ENCODE results near the gene ARL2BP.
"Not testable (repeated sequence)": the region's sequence is repeated elsewhere in the genome, so short reads cannot be mapped to it uniquely, and the experiment has no call there.

The ARL2BP gene

DNA sequence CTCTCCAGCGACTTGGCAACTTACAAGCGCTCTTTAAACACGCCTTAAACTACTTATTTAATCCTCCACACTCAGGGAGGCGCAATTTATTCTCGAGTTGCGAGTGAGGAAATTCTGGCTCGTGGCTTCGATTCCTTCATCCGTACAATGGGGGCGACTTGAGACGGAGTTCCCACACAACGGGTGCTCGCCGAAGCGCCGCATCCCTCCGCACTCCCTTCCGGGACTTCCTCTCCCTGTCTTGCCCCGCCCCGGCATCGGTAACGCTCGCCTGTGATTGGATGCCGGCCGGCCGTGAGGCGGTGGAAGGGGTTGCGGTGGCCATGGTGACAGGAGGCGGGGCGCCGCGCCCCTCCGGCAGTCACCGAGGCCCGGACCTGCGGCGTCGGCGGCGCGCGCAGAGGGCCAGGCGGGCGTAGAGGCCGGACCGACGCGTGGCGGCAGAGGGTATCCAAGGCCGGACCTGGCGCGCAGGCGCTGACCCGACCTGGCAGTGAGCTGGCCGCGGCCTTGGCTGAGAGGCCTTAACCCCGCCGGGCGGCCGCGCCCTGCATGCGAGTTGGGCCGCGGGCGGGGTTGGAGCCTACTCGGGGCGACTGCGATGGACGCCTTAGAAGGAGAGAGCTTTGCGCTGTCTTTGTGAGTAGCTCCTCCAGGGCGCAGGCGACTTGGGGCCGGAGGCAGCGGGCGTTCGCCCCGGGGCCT is at the start of gene ARL2BP:
Gene ARL2BP (plus strand): TSS at position 493 of the 705 bp plus-strand sequence. CDS start 109 bp downstream, at position 602.
- peak; percentile 99 for DNase-seq

DNA sequence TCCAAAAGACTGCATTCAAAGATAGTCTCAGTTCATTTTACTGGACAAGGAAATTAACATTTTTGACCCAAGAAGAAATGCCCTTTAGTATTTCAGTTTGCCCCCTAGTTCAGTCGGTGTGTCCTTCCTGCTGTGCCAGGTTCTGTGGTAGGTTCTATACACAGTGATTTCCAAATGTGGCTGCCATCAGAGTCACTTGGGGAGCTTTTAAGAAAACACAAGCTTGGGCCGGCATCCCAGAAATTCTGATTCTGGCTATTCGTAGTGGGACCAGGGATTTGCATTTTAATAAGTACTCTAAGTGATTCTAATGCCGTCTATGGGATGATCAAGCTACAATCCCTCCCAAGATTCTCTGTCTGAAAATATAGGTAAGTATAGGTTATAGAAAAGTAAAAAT is 48.8 kb upstream of the ARL2BP start:
- no peak for DNase-seq

DNA sequence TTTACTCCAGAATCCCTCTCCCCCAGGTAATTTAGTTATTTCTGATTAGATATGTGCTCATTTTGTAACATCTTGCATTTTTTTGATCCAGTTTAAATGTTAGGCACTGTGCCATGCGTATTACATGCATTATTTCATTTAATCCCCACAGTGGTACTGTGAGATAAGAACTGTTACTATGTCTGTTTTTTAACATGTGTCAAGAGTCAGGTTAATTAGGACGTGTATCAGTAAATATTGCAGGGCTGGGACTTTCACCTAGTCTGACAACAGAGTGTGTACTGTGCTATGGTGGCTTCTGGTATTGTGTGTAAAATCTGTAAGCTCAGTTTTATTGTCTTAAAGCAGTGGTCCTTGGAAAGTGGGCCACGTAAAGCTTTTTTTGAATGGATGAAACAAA is 48.3 kb upstream of the ARL2BP start:
- no peak for DNase-seq

DNA sequence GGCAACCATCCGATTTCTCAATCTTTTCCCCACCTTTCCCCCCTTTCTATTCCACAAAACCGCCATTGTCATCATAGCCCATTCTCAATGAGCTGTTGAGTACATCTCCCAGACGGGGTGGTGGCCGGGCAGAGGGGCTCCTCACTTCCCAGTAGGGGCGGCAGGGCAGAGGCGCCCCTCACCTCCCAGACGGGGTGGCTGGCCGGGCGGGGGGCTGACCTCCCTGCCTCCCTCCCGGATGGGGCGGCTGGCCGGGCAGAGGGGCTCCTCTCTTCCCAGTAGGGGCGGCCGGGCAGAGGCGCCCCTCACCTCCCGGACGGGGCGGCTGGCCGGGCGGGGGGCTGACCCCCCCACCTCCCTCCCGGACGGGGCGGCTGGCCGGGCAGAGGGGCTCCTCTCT is 44.7 kb upstream of the ARL2BP start:
- DNase-seq = not testable (repeated sequence)

DNA sequence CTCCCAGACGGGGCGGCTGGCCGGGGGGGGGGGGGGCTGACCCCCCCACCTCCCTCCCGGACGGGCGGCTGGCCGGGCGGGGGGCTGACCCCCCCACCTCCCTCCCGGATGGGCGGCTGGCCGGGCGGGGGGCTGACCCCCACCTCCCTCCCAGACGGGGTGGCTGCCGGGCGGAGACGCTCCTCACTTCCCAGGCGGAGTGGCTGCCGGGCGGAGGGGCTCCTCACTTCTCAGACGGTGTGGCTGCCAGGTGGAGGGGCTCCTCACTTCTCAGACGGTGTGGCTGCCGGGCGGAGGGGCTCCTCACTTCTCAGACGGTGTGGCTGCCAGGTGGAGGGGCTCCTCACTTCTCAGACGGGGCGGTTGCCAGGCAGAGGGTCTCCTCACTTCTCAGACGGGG is 44.1 kb upstream of the ARL2BP start:
- DNase-seq = not testable (repeated sequence)

DNA sequence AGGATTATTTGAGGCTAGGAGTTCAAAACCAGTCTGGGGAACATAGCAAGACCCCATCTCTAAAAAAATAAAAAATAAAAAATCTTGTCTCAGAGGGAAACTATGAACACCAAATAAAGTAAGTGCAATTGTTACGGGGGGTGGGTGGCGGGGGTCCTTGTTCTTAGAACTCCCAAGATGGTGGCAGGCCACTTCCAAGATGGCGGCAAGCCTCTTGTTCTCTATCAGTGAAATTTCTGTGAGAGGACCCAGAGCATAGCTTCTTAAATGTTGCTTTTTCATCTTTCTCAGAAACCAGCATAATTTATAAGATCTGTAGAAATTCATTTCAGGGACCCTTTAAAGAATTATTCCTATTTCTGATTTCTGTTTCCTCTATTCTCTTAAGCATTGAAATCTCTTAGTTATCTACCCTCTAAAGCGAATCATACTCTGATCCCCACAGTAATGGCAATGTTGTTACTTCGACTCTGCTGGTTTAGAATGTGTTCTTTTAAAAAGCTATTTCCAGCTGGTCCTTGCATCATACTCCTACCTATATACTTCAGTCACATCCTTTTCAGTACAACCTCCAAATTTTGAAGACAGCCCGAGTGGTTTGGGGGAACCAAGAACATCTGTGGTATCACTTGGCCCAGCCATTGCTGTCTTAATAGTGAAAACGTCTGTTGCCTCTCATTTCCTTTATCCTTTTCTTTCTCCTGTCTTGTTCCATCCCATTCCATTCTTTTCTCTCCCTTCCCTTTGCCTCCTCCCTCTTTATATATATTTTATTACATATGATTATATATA is 42.8 kb upstream of the ARL2BP start:
- DNase-seq = no peak

DNA sequence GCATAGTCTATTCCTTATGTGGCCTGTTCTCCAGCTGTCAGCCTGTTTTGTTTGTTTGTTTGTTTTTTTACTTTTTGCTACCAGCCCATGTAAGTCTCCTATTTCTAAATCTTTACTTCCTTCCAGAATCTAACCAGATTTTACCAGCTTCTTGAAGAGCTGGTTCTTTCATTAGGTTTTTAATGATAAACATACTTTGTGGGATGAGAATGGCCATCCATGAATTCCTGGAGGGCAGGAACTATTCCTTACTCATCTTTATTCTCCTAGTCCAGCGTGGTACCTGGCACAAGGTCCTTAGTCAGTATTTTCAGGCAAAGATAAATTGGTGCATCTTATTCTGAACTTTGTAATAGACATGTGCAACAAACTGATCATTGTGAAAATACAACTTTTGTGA is 41.6 kb upstream of the ARL2BP start:
- DNase-seq = no peak

DNA sequence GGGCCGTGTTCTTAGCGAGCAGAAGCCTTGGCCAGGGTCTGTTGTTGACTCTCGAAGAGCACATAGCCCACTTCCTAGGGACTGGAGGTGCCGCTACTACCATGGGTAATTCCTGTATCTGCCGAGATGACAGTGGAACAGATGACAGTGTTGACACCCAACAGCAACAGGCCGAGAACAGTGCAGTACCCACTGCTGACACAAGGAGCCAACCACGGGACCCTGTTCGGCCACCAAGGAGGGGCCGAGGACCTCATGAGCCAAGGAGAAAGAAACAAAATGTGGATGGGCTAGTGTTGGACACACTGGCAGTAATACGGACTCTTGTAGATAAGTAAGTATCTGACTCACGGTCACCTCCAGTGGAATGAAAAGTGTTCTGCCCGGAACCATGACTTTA is 40.4 kb upstream of the ARL2BP start:
- DNase-seq = no peak

DNA sequence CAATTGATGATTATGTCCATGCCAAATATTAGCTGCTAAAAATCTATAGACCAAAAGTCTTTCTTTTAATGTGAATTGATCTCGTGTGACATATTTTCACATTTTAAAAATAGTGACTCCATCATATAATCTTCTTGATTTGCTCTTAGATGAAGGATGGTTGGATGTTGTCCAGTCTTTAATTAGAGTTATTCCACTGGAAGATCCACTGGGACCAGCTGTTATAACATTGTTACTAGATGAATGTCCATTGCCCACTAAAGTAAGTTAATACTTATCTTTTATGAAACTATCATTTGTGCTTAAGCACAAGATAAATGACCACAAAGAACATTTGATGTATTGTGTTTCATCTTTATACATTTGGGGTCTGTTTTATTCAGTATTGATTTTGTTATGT is 36.1 kb upstream of the ARL2BP start:
- DNase-seq = no peak

DNA sequence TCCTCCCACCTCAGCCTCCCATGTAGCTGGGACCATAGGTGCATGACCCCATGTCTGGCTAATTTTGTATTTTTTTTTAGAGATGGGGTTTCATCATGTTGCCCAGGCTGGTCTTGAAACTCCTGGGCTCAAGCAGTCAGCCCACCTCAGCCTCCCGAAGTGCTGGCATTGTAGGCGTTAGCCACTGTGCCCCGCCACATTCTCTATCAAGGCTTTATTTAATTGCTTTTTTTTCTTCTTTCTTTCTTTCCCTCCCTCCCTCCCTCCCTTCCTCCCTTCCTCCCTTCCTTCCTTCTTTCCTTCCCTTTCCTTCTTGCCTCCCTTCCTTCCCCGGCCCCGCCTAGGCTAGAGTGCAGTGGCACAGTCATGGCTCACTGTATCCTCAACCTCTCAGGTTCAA is 35.3 kb upstream of the ARL2BP start:
- no peak for DNase-seq

DNA sequence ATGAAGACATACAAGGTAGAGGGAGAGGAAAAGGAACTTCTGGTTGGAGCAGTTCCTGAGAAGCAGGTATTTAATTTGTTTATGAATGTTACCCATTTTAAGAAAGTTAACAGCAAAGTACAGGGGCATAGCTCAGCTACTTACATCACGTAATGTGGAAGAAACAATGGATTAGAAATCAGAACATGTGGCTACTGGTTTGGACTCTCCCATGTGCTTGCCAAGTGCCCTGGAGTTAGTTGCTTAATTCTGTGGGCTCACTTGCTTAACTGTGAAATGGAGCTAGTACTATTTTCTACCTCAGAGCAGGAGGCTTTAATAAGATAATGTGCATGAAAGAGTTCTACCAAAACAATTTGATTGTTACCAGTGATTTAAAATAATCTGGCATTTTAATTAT is 31.6 kb upstream of the ARL2BP start:
- no peak for DNase-seq

DNA sequence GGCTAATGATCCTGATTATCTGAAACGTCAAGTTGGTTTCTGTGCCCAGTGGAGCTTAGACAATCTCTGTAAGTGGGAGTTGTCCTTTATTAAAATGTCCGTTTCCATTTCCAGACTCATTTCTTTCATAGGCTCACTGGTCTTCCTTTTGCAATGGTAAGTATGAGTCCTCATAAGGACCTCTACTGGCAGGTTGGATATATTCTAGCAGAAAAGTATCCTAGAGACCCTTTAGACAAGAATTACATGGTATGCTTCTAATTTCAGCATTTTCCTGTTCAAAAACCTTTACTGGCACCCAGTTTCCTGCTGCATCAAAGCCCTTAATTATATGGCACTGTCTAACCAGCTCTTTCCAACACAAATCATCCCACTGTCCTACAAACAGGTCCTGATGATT is 28.1 kb upstream of the ARL2BP start:
- DNase-seq = no peak

DNA sequence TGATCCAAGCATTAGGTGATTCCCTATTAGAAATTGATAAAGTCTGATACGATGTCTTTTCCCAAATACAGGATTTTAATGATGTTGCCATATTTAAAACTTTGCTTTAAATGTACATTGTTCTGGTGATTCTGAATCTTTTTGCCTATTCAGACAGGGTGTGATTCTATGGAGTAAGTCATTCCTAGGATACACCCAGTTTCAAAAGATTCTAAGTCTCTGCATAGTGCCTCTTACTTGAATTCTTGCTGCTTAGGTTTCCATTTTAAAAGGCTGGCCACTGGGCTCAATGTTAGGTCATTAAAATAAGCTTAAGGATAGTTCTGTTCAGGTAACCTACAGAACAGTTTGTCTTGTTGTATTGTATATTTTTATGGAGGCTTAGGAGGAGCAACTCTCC is 22.0 kb upstream of the ARL2BP start:
- DNase-seq = no peak

DNA sequence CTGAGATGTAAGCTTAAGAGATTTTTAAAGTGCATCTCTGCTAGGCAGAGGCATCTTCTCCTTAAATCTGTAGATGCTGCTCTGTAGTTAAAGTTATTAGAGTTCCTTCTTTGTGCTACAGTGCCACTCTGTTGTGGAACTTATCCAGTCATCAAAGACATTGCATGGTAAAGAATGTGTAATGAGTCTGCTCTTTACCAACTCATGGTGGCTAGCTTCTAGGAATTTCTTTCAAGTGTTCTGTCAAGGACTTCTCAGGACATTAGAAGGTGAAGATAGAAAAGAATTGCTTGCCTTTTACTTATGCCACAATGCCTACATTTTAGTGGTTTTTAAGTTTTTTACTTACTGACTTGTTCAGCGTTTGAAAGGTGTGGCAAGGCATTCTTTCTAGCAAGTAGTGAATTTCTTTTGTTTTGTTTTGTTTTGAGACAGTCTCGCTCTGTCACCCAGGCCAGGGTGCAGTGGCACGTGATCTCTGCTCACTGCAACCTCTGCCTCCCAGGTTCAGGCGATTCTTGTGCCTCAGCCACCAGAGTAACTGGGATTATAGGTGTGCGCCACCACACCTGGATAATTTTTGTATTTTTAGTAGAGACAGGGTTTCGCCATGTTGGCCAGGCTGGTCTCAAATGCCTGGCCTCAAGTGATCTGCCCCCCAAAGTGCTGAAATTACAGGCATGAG is 20.3 kb upstream of the ARL2BP start:
- DNase-seq = no peak

DNA sequence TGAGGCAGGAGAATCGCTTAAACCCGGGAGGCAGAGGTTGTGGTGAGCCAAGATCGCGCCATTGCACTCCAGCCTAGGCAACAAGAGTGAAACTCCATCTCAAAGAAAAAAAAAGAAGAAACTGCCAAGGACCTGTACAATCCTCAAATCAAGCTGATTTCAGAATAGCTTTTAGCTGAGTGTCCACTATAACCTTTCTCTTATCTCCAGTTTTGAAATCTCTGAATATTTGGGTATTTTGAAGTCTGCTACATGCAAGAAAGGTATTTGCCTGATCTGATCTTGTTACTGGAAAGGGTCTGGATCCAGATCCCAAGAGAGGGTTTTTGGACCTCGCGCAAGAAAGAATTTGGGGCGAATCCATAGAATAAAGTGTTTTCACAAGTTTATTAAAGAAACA is 19.1 kb upstream of the ARL2BP start:
- DNase-seq = no peak

DNA sequence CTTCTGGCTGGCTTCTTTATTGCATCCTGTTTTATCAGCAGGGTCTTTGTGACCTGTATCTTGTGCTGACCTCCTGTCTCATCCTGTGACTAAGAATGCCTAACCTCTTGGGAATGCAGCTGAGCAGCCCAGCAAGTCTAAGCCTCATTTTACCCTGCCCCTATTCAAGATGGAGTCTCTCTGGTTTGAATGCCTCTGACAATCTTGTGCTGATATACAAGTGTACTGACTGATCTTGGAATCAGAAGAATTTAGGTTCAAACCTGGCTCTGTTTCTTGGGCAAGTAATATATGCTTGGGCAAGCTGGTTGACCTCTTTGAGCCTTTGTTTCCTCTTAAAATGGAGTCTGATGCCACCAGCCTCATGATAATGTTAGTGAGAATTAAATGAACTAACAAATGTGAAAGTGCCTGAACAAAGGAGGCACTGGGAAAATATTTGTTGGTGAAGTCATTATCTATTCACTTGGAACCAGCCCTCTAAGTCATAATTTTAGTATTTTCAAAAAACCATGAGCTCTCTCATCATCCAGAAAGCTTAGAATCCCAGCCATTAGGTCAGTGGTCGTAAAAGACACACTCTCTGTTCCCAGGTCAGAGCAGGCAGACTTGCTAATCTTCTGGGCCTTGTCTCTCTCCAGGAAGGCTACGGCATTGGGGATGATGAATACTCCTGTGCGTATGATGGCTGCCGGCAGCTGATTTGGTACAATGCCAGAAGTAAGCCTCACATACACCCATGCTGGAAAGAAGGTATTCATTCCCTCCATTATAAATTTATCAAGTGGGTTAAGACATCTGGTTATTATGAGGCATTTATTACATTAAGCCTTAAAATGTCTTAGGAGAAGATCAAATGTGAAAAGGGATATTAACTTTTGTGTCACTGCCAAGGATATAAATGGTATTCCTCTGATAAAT is 18.1 kb upstream of the ARL2BP start:
- DNase-seq = no peak

DNA sequence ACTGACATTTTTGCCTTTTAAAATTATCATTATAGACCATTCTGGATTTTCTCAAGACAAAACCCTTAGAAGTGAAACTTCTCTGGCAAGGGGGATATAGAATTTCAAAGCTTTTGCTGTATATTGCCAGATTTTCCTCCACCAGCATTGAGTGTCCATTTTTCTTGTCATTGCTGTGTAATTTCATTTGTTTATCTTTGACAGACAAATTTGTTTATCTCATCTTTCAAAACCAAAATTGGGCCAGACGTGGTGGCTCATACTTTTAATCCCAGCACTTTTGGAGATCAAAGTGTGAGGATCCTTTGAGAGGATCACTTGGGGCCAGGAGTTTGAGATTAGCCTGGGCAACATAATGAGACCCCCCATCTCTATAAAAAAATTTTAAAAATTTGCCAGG is 16.0 kb upstream of the ARL2BP start:
- no peak for DNase-seq

DNA sequence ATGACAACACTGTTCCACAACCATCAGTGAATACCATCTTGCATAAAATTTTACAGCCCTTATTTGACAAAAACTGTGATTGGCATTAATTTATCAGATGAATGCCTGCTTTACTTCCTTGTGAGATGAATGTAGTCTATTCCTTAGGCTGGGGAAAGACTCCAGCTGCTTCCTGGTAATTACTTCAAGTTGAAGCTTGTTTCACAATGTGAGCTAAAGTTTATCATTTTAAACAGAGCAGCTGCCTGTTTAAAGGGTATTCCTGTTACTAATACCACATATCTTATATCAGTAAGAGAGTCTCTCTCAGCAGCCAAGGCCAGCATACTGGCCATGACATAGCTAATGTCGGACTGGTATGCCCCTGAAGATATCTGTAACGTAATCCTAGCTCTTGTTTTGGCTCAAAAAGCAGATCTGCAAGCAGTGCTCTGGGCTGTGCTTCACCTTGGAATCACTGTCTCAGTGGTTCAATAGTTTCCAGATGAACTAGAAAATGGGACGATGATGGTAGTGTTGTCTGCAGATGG is 13.2 kb upstream of the ARL2BP start:
- no peak for DNase-seq

DNA sequence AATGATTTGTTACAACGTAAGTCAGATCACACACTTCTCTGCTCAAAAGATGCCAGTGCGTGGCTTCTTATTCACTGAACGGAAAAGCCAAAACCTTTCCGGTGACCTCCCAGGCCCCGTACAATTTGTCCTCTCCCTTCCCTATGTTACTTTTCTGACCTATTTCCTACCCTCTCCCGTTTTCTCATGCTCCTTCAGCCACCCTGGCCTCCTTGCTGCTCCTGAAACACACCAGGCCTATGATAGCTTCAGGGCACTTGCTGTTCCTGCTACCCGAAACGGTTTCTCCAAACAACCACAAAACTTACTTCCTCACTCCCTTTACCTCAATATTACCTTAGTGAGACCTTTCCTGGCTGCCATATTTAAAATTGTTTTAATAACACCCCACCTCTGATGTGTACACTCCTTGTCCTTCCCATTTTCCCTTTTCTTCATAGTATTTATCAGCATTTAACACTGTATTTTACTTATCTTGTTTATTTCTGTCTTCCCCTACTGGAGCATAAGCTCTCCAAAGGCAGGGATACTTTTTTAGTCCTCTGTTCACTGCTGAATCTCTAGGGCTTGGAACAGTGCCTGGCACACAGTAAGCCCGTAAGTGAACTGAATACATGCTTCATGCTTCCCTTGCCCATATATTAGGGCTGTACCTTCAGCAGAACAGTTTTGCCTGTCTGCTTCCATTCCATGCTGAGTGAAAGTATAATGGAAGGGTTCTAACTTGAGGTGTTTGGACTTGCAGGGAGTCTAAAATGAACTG is 10.9 kb upstream of the ARL2BP start:
- no peak for DNase-seq

DNA sequence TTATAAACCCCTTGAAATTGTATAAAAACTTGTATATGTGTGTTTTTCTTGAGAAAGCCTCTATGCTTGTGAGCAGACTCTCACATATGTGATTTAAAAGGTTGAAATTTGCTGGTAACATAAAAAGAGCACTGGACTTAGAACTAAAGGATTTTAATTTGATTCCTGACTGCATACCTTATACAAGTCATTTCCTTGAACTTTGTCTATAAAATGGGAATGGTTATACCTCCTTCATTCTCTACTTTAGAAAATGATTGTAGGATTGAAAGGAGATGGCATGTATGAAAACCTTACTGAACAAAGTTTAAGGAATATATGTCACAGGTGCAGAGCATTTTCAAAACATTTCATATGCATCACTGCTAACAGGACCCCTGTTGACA is 10.4 kb upstream of the ARL2BP start:
- DNase-seq = no peak

DNA sequence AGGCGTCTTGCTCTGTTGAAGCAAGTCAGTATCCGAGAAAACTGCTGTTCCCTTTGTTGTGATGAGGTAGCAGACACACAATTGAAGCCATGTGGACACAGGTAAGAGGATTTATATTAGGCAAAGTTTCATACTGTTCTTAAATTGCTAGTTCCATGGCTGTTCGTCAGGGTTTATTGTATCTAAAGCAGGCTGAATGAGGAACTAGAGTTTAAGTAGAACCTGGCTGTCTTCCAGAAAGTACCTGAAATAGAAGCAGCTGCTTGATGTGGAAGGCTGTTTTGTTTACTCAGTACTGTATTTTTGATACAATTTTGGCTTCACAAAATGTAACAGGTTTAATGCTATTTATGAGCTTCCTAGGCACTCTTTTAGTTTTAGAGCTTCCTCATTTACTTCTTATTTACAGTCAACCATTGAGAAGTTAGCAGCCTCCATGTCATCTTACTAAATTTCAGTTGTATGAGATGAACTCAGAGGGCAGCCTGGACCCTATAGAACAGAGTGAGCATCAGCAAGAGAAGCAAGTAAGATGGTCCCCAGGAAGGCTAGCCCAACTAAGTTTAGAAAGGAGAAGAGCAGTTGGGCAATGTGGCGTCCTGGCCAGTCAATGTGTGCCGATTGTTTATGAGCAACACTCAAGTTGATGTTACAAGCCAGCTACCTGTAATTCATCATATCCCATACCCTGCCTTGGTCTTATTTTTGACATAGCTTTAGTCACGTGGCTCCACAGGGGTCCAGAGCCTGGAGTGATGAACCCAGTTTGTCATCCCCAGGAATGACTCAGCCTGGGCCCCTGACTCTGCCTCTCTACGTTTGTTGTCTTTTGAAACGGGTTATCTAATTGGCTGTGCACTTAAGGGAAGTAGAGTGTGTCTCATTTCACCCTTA is 9.7 kb upstream of the ARL2BP start:
- peak; percentile 54 for DNase-seq

Data from inflammatory macrophage treated with lipopolysaccharide for 4 hours (primary cell).